Esophagus squamous epithelium (tissue), 4 donors: ENCODE data around the gene TUT7.

Source experiments
- CTCF ChIP-seq, 6 experiments: fragments of 450-650 bp in 4 of 6; fragments of 200-600 bp in 2 of 6; sonication (generic) in 2 of 6; IDR thresholded peaks; one replicate each; pipeline ENCODE4 v1.5.1; 2016 to 2019; ENCODE audit warnings: antibody characterized with exemption in 6 of 6, mild to moderate bottlenecking in 4 of 6, moderate library complexity in 4 of 6
- POLR2A ChIP-seq, 4 donors: fragments of 450-650 bp; IDR thresholded peaks; one replicate each; pipeline ENCODE4 v1.6.1; 2017; ENCODE audit warnings: antibody characterized with exemption in 4 of 4, mild to moderate bottlenecking in 4 of 4, moderate library complexity in 3 of 4

- no peak for TF ChIP-seq CTCF (IDR thresholded peaks at IDR 0.05)
- no peak for TF ChIP-seq POLR2A (IDR thresholded peaks at IDR 0.05)
Observed at GRCh38 chr9:86322973-86323644, 31.1 kb downstream of the TUT7 start.
